Stimulated activated memory B cell treated with anti-CD40 and anti-IgM and Interleukin-4, amounts not matched to agents 10 μg/mL and 1 μg/mL and 100 μg/mL, for 72 hours (primary cell): ENCODE data around the gene PKP4.

Source experiments
- ATAC-seq: fragments of 150-1000 bp; cut with Tn5 transposase; 2 replicates; pipeline ENCODE4 v1.10.0; 2021
- H3K27ac Mint-ChIP-seq: one replicate; pipeline ENCODE4 v1.8.0; 2022; ENCODE audit warnings: mild to moderate bottlenecking, mixed read lengths
- H3K27me3 Mint-ChIP-seq: one replicate; pipeline ENCODE4 v1.8.0; 2022; ENCODE audit warnings: mixed read lengths
- H3K36me3 Mint-ChIP-seq: one replicate; pipeline ENCODE4 v1.8.0; 2022; ENCODE audit warnings: mixed read lengths
- H3K4me1 Mint-ChIP-seq: one replicate; pipeline ENCODE4 v1.8.0; 2022; ENCODE audit warnings: mixed read lengths
- H3K4me3 Mint-ChIP-seq: one replicate; pipeline ENCODE4 v1.8.0; 2022; ENCODE audit warnings: mild to moderate bottlenecking, moderate library complexity, mixed read lengths
- H3K9me3 Mint-ChIP-seq: one replicate; pipeline ENCODE4 v1.8.0; 2022; ENCODE audit warnings: mixed read lengths

The PKP4 gene

DNA sequence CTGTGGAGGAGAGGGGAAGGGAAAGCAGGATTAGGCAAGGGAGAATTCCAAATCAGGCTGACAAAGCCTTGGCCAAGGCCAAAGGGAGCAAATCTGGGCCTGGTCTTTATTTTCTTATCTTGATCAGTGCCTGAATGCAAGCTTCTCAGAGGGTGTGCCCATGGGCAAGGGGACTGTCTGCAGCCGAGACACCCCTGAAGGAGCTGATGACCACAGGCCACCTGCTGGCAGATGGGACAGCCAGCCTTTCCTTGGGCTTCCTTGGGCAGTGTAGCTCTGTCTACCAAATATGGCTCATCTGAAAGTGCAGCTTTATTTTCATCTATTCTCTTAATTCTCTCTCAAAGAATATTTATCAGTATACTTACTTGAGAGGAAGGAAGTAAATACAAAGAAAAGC lies 117.0 kb downstream of the PKP4 start:
- Mint-ChIP-seq H3K27me3 (no peaks in the 10 kb centered on the region), H3K4me3 (no peak overlapping the region), H3K27ac (no peak overlapping the region), H3K9me3 (peaks cover 3% of the 10 kb centered on the region), H3K4me1 (no peaks in the 10 kb centered on the region), H3K36me3 (no peaks in the 10 kb centered on the region)
- no peak for ATAC-seq

DNA sequence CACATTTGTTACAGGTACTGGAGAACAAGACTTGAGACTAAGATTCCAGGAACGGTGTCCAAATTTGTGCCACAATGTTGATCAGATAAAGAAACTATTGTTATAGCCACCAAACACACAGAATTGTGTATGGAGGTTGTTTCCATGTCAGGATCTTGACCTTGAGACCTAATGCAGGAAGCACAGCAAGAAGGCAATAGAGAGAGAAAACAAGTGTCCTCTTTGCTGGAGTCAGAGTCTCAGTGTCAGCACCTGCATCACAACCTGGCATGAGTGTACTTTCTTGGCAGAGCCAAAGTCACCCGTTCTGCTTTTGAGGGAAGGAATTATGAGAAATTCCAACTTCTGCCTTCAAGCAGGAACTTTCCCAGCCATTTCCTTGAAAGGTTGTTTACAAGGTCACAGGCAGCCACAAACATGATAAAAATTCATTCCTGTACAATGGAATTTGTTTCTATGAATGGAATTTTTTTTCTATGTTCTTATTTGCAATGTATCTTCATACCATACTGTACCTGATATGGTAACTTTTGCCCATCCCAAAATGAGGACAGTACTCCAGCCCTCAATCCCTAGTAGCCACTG lies 118.4 kb downstream of the PKP4 start:
- no peaks in the 10 kb centered on the region for H3K27me3 Mint-ChIP-seq
- H3K4me1 Mint-ChIP-seq = no peaks in the 10 kb centered on the region
- H3K36me3 Mint-ChIP-seq = no peaks in the 10 kb centered on the region
- no peak for ATAC-seq
- H3K9me3 Mint-ChIP-seq = peaks cover 3% of the 10 kb centered on the region
- H3K4me3 Mint-ChIP-seq = no peak overlapping the region
- H3K27ac Mint-ChIP-seq = no peak overlapping the region

DNA sequence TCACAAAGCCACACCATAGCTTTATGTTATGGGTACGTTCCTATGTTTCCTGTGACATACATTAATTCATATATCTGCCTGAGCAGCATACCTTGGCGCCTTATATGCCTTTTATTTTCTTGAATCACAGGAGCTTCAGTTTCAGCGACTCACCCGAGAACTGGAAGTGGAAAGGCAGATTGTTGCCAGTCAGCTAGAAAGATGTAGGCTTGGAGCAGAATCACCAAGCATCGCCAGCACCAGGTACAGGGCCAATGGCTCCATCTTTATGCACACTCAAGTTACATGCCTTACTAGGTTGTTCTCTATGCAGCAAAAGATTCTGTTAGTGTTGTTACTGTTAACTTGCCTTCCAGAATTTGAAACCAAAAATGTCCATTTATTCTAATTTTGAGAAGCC lies 120.4 kb downstream of the PKP4 start:
- Mint-ChIP-seq H3K27me3 (no peaks in the 10 kb centered on the region), H3K36me3 (no peaks in the 10 kb centered on the region), H3K4me3 (no peak overlapping the region)

DNA sequence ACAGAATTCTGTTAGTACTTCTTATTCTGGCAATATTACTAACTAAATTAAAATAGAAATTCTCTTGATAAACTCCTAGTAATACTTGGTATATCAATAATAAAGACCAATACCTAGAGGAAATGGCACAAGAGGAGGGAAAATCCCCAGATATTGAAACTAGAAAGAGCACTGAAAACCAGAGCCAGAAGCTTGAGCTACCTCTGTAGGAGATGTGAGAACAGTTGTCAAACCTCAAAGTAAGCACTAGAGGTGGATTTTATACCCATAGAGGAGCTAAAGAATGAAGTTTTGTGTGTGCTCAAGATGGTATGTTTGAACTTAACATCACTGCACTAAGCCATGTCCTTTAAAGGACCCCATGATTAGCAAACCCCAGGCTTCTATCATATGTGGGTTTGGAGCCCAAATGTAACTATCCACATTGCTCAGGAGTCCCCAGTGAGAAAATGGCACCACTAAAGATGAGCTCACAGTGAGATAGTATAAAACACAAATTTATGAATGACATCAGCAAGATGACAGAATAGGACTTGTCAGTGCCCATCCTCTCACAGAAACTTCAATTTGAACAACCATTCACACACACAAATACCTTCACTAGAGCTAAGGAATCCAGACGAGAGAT lies 122.1 kb downstream of the PKP4 start:
- Mint-ChIP-seq H3K9me3 (no peaks in the 10 kb centered on the region), H3K4me3 (no peak overlapping the region)

More for the DNA sequence above, 120.4 kb downstream of the PKP4 start:
- no peaks in the 10 kb centered on the region for H3K4me1 Mint-ChIP-seq
- H3K27ac Mint-ChIP-seq = no peak overlapping the region
- H3K9me3 Mint-ChIP-seq = no peaks in the 10 kb centered on the region
- no peak for ATAC-seq

DNA sequence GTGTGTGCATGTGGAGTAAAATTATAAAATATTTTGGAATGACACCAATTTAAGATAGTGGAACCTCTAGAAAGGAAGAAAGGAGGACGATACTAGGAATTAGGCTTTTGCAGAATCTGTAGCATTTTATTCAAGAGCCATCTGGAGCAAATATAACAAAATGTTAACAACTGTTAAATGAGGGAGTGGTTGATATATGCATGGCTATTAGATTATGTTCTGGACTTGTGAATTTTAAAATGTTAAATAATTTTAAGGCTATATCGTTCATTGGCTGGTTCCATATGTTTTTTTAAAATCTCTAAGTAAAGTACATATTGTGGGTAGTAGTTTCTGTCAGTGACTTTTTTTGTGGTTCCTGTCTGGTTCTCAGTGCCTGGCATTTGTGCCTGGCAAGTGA lies 123.2 kb downstream of the PKP4 start:
- H3K4me1 Mint-ChIP-seq = no peaks in the 10 kb centered on the region
- no peaks in the 10 kb centered on the region for H3K9me3 Mint-ChIP-seq
- H3K36me3 Mint-ChIP-seq = no peaks in the 10 kb centered on the region
- no peak for ATAC-seq
- H3K27me3 Mint-ChIP-seq = no peaks in the 10 kb centered on the region
- no peak overlapping the region for H3K4me3 Mint-ChIP-seq
- H3K27ac Mint-ChIP-seq = no peak overlapping the region

More for the DNA sequence above, 122.1 kb downstream of the PKP4 start:
- H3K27ac Mint-ChIP-seq = no peak overlapping the region
- ATAC-seq = peak; percentile 38
- no peaks in the 10 kb centered on the region for H3K36me3 Mint-ChIP-seq
- no peaks in the 10 kb centered on the region for H3K4me1 Mint-ChIP-seq
- no peaks in the 10 kb centered on the region for H3K27me3 Mint-ChIP-seq

DNA sequence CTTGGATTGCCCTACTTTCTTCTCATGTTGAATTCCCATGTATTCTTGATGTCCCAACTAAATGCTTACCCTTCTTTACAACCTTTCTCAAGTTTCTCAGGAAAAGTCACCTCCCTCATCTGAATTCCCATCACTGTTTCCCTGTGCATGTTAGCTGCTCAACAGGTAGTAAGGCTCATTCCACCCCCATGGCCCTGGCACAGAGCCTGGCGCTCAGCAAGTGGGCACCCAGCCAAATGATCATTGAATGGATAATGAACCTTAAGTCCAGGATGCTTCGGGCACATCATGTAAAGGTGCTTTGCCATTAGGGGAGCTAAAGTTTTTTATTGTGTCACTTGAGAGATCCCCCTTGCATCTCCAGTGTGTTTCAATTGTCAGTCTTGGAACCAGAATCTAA lies 124.0 kb downstream of the PKP4 start:
- ATAC-seq = no peak
- Mint-ChIP-seq H3K36me3 (no peaks in the 10 kb centered on the region), H3K27ac (no peak overlapping the region), H3K4me1 (no peaks in the 10 kb centered on the region), H3K9me3 (no peaks in the 10 kb centered on the region), H3K4me3 (no peak overlapping the region), H3K27me3 (no peaks in the 10 kb centered on the region)

DNA sequence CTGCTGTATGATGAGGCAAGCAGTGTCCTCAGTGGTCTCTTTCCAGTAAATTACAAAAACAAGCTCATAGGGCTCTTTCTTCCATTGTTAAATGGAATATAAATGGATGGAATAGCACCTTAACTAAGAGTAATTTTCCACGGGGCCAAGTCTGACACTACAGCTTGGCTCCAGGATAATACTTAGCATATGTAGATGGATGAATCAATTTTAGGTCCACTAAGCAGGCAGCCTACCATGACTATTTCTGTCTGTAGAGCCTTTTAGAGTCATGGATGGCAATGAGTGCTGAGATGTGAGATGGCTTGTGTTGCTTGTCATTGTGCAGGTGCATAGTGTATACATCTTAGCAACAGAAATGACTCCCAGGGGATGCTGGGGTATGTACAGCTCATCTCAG lies 125.9 kb downstream of the PKP4 start:
- no peaks in the 10 kb centered on the region for H3K9me3 Mint-ChIP-seq
- ATAC-seq = no peak
- no peaks in the 10 kb centered on the region for H3K4me1 Mint-ChIP-seq
- no peak overlapping the region for H3K4me3 Mint-ChIP-seq
- H3K27ac Mint-ChIP-seq = no peak overlapping the region
- no peaks in the 10 kb centered on the region for H3K27me3 Mint-ChIP-seq
- no peaks in the 10 kb centered on the region for H3K36me3 Mint-ChIP-seq

DNA sequence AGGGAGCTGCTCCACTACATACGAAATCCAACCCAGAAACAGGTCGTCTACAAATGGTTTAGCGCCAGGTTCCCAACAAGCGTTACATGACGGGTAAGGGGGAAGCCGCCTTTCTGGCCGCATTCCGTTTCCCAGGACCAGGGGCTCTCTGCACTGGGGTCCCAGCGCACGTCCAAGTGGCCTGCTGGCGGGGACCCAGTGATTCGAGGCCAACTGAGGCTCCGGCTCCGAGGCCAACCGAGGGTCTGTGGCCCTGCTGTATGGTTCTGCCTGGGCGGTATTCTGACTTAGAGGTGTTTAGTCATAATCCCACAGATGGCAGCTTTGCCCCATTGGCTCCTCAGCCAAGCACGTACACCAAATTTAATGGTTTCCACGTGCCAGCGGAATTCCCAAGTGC lies 127.2 kb downstream of the PKP4 start:
- H3K4me3 Mint-ChIP-seq = no peak overlapping the region
- no peaks in the 10 kb centered on the region for H3K36me3 Mint-ChIP-seq
- H3K9me3 Mint-ChIP-seq = no peaks in the 10 kb centered on the region
- H3K27me3 Mint-ChIP-seq = no peaks in the 10 kb centered on the region
- ATAC-seq = no peak
- H3K27ac Mint-ChIP-seq = no peak overlapping the region
- no peaks in the 10 kb centered on the region for H3K4me1 Mint-ChIP-seq

DNA sequence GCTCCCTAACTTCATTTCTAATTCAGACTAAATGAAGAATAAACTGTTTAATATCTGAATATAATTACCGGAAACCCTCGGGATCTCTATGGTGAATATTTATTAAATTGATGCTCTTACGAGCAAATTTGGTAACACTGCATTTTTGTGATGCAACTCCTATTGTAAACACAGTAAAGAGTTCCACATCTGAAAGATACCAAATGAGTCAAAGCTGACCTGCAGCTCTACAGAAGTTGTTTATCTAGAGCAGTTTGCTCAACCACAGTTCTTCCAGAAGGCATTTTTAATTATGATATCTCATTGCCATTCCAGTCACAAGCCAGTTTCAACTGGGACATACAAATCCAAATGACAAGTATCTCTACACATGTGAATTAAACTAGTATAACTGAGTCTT lies 129.7 kb downstream of the PKP4 start:
- no peak for ATAC-seq
- H3K27me3 Mint-ChIP-seq = no peaks in the 10 kb centered on the region
- no peaks in the 10 kb centered on the region for H3K36me3 Mint-ChIP-seq
- no peaks in the 10 kb centered on the region for H3K4me1 Mint-ChIP-seq
- no peak overlapping the region for H3K27ac Mint-ChIP-seq
- H3K9me3 Mint-ChIP-seq = no peaks in the 10 kb centered on the region
- no peak overlapping the region for H3K4me3 Mint-ChIP-seq

DNA sequence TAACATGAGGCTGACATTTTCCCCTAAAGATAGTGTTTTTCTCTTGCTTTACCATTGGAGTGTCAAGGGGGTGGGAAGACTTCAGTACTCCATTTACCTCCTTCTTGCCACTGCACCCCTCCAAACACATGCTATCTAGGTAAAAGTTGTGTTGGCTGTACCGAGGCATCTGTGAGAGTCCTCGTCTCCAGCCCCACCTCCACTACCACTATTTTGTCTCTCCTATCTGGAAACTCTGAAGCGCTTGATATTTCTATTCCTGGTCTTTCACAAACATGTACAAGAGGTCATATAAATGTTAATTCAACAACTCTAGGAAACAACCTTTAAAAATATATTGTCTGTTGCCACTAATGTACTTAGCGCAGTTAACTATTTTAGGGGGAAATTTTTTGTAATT lies 132.6 kb downstream of the PKP4 start:
- H3K4me3 Mint-ChIP-seq = no peak overlapping the region
- no peak overlapping the region for H3K27ac Mint-ChIP-seq
- no peak for ATAC-seq
- H3K27me3 Mint-ChIP-seq = no peaks in the 10 kb centered on the region
- no peaks in the 10 kb centered on the region for H3K36me3 Mint-ChIP-seq
- no peaks in the 10 kb centered on the region for H3K9me3 Mint-ChIP-seq
- no peaks in the 10 kb centered on the region for H3K4me1 Mint-ChIP-seq

DNA sequence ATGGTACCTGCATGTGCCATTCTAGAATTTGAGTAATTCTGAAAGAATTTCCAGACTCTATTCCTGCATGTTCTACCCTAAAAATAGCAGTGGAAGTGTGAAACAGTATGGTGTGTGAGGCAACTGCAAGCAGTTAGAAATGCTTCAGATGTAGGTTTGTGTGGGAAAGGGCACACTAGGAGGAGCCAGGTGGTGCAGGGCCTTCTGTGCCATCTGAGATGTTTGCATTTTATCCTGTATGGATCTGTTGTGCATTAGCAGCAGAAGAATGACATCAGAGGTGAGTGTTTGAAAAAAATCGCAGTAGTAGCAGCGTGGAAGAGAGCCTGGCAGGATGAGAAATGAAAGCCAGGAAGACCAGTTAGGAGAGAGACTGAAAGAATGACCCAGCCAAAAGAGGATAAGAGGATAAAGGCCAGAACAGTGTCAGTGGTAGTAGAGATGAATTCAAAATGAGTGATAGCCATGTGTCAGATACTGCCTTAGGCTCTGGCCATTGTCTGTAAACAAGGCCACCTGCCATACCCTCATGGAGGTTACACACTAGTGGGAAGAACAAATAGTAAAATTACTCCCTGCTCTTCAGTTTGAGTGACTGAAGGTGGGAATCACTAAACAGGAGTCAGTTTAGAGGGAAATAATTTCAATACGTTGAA lies 142.2 kb downstream of the PKP4 start:
- Mint-ChIP-seq H3K36me3 (no peaks in the 10 kb centered on the region), H3K4me1 (no peaks in the 10 kb centered on the region), H3K27me3 (no peaks in the 10 kb centered on the region), H3K4me3 (no peak overlapping the region), H3K27ac (no peak overlapping the region), H3K9me3 (no peaks in the 10 kb centered on the region)
- no peak for ATAC-seq

DNA sequence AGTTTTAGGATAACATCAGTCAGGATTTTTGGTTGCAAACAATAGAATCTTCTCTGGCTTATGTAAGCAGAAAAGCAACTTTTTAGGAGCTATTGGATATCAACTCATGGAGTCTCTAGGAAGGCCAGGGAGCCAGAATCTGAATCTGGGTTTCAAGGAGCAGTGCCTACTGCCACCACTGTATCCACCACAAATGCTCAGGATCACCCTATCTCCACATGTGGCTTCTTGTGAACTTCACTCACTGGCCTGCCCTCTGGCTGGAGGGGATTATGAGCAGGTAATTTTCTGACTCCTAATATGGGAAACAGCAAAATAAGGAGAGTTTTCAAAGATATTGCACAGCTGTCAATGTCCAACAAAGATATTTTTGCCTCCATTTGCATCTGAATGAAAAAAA lies 142.9 kb downstream of the PKP4 start:
- H3K27me3 Mint-ChIP-seq = no peaks in the 10 kb centered on the region
- H3K4me3 Mint-ChIP-seq = no peak overlapping the region
- no peak overlapping the region for H3K27ac Mint-ChIP-seq
- H3K36me3 Mint-ChIP-seq = no peaks in the 10 kb centered on the region
- H3K4me1 Mint-ChIP-seq = no peaks in the 10 kb centered on the region
- no peaks in the 10 kb centered on the region for H3K9me3 Mint-ChIP-seq
- ATAC-seq = no peak

DNA sequence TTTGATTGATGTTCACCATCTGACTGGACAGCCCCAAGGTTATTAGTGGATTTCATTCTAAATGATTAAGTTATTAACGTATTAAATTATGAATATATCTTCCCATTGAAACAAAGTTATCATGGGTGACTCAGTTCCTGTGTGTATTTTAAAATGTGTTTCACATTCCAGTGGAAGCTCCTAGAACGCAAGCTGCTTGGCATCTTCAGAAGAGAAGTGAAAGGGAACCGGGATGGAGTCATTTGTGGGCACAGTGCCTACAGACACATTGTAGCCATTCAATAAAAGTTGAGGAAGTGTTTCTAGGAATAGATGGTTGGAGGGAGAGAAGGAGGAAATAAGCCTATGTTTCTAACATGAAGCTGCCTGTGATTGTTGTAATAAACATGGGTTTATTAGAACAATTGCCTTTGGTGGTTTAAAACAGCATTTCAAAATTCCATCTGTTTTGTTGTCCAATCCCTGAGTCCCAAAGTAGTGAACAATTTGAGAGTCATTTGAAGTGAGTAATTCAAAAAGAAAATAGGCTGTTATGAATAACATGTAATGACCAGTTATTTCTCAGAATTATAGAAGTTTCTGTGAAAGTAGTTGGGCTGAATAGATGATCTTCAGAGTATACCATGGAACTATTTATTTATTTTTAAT lies 143.5 kb downstream of the PKP4 start:
- H3K4me3 Mint-ChIP-seq = no peak overlapping the region

DNA sequence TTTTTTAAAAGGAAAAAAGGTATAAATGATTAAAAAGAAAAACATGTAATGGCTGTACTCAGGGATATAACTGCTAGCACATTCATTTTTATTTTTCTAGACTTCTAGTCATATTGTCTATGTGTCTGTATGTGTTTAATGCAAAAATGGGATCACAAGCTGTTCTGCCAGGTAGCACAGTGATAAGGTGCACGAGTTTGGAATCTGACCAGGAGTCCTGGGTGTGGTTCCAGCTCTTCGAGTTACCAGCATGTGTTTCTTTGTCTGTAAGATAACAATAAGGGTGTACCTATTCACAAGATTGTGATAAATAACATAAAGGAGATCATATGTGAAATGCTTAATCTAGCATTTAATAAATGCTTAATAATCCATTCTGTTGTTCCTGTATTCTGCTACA lies 145.3 kb downstream of the PKP4 start:
- no peak for ATAC-seq
- no peaks in the 10 kb centered on the region for H3K4me1 Mint-ChIP-seq
- no peaks in the 10 kb centered on the region for H3K36me3 Mint-ChIP-seq
- H3K4me3 Mint-ChIP-seq = no peak overlapping the region
- no peak overlapping the region for H3K27ac Mint-ChIP-seq
- no peaks in the 10 kb centered on the region for H3K9me3 Mint-ChIP-seq
- no peaks in the 10 kb centered on the region for H3K27me3 Mint-ChIP-seq

More for the DNA sequence above, 143.5 kb downstream of the PKP4 start:
- no peak overlapping the region for H3K27ac Mint-ChIP-seq
- H3K27me3 Mint-ChIP-seq = no peaks in the 10 kb centered on the region
- H3K4me1 Mint-ChIP-seq = no peaks in the 10 kb centered on the region
- no peaks in the 10 kb centered on the region for H3K9me3 Mint-ChIP-seq
- ATAC-seq = no peak
- H3K36me3 Mint-ChIP-seq = no peaks in the 10 kb centered on the region

DNA sequence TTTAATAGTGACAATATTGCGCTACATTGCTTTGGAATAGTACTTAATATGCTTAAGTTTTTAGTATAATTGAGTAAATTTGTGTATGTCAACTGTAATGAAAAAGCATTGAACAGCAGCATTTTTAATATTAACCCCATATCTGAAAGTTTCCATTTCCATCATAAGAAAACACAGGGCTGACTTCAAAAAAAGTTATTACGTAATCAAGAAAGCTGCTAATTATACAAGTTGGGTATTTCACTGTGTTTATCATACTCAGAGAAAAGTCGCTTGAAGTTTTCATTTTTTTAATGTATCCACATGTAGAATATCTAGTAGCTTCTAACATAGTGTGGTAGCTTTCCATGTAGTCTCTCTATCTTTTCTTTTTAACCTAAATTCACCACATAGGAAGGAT lies 146.5 kb downstream of the PKP4 start:
- H3K36me3 Mint-ChIP-seq = no peaks in the 10 kb centered on the region
- no peak overlapping the region for H3K4me3 Mint-ChIP-seq
- no peaks in the 10 kb centered on the region for H3K9me3 Mint-ChIP-seq
- H3K27ac Mint-ChIP-seq = no peak overlapping the region
- H3K4me1 Mint-ChIP-seq = no peaks in the 10 kb centered on the region
- no peak for ATAC-seq
- no peaks in the 10 kb centered on the region for H3K27me3 Mint-ChIP-seq

DNA sequence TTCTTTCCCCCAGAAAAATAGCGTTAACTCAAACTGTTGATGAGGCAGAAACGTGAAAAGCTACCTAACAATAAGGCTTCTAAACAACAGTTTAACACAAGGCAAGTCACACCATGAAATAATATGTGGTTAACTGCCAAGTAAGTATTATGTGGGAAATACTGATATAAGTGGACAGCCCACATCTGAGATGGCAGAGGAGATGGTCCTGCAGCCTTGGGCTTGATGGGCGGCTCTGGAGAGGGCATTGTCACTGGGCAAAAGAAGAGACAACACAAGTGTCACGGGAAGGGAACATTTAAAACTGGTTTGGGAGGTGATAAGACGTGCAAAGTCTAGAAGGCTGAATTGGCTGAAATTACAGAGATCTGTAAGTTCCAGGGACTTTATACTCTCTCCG lies 147.2 kb downstream of the PKP4 start:
- H3K27ac Mint-ChIP-seq = no peak overlapping the region
- no peaks in the 10 kb centered on the region for H3K27me3 Mint-ChIP-seq
- H3K4me3 Mint-ChIP-seq = no peak overlapping the region
- no peaks in the 10 kb centered on the region for H3K36me3 Mint-ChIP-seq
- ATAC-seq = no peak
- H3K4me1 Mint-ChIP-seq = no peaks in the 10 kb centered on the region
- H3K9me3 Mint-ChIP-seq = no peaks in the 10 kb centered on the region
